T-helper 17 cell (primary cell): ENCODE data around the gene GAGE12H. TPM values are rescaled to one million over a fixed set of nuclear protein-coding genes. Genes with fewer than 3 reads are reported as not detected.

Experiments
- ATAC-seq: fragments of 150-1000 bp; cut with Tn5 transposase; 2 replicates; pipeline ENCODE4 v1.10.0; 2021; ENCODE audit warnings: mild to moderate bottlenecking, moderate library complexity
- DNase-seq, 3 donors: peaks; one replicate each; pipeline versions ENCODE4 v3.0.0 to v3.0.0-alpha.2; 2020 to 2021
- H3K9me3 ChIP-seq: one replicate; pipeline ENCODE4 v1.7.0; 2013; ENCODE audit warnings: low read length, mild to moderate bottlenecking; ENCODE audit not compliant: control insufficient read depth, poor library complexity, severe bottlenecking
- H3K27ac Mint-ChIP-seq: one replicate; pipeline ENCODE4 v1.8.0; 2022; ENCODE audit warnings: mild to moderate bottlenecking, moderate library complexity, mixed read lengths
- H3K27me3 Mint-ChIP-seq: one replicate; pipeline ENCODE4 v1.8.0; 2022; ENCODE audit warnings: mixed read lengths
- H3K36me3 Mint-ChIP-seq: one replicate; pipeline ENCODE4 v1.8.0; 2022; ENCODE audit warnings: low read depth, mixed read lengths
- H3K4me1 Mint-ChIP-seq: one replicate; pipeline ENCODE4 v1.8.0; 2022; ENCODE audit warnings: mild to moderate bottlenecking, mixed read lengths
- H3K4me3 Mint-ChIP-seq: one replicate; pipeline ENCODE4 v1.8.0; 2022; ENCODE audit warnings: mild to moderate bottlenecking, moderate library complexity, mixed read lengths
- total RNA-seq, 4 donors: library from RNA in 2 of 4; stranded (reverse) in 2 of 4; gene quantifications; one replicate each; pipeline ENCODE4 v1.2.3 and lab custom pipeline; 2022 to 2026

The GAGE12H gene
- total RNA-seq, 2 donors from 2014 or later: not detected

GRCh38 chrX:49618574-49618973 lies 38.8 kb downstream of the GAGE12H start:
- peaks cover 3% of the 10 kb centered on the region for H3K36me3 Mint-ChIP-seq
- ATAC-seq (no peak), DNase-seq (no peak)
- no peak overlapping the region for H3K4me3 Mint-ChIP-seq
- no peaks in the 10 kb centered on the region for H3K4me1 Mint-ChIP-seq
- H3K9me3 ChIP-seq: no peaks in the 10 kb centered on the region
- H3K27me3 Mint-ChIP-seq: no peaks in the 10 kb centered on the region
- no peak overlapping the region for H3K27ac Mint-ChIP-seq

GRCh38 chrX:49627086-49627777 lies 47.5 kb downstream of the GAGE12H start:
- no peaks in the 10 kb centered on the region for H3K9me3 ChIP-seq
- Mint-ChIP-seq H3K27ac (no peak overlapping the region), H3K4me1 (no peaks in the 10 kb centered on the region), H3K4me3 (peak overlapping the region; percentile 75), H3K36me3 (peaks cover 2% of the 10 kb centered on the region), H3K27me3 (no peaks in the 10 kb centered on the region)
- ATAC-seq (peak; percentile 66), DNase-seq (peak in 1 of 3 donors; percentile 13)

Other genes starting within 250 kb of the GAGE12H start
- not detected for gene GAGE13, start 248.4 kb upstream of the GAGE12H start, total RNA-seq
- not detected for gene GAGE12C, start 47.8 kb upstream of the GAGE12H start, total RNA-seq
- gene GAGE12D, start 38.2 kb upstream of the GAGE12H start, total RNA-seq: not detected
- not detected for gene GAGE12E, start 28.7 kb upstream of the GAGE12H start, total RNA-seq
- not detected for gene GAGE12F, start 19.1 kb upstream of the GAGE12H start, total RNA-seq
- not detected for gene GAGE12G, start 9.5 kb upstream of the GAGE12H start, total RNA-seq
- not detected for gene GAGE2A, start 9.5 kb downstream of the GAGE12H start, total RNA-seq
- not detected for gene GAGE1, start 19.1 kb downstream of the GAGE12H start, total RNA-seq
- gene PAGE1, start 116.0 kb downstream of the GAGE12H start, total RNA-seq: not detected
- gene PAGE4, start 249.4 kb downstream of the GAGE12H start, total RNA-seq: not detected